H1 (cell line): ENCODE data around the gene NUDT1.

Experiments
- EP300 ChIP-seq, 2 experiments: IDR thresholded peaks; 1 replicate in 1 of 2; 2 replicates in 1 of 2; pipeline ENCODE4 v1.6.1; 2011 to 2012; ENCODE audit warnings: low read depth in 2 of 2, low read length in 2 of 2, mild to moderate bottlenecking in 2 of 2, borderline replicate concordance in 1 of 2, inconsistent platforms in 1 of 2, moderate library complexity in 1 of 2
- EZH2 ChIP-seq: fragments of 200-600 bp; sonication (generic); IDR thresholded peaks from 2 replicates; pipeline ENCODE4 v1.7.1; 2012; ENCODE audit warnings: low read depth, mild to moderate bottlenecking, moderate library complexity, low read length, inconsistent platforms; ENCODE audit not compliant: severe bottlenecking
- JUND ChIP-seq: IDR thresholded peaks from 2 replicates; pipeline ENCODE4 v1.6.1; 2011; ENCODE audit warnings: mild to moderate bottlenecking, improper control_type of control experiment, low read length
- POLR2A ChIP-seq, 2 experiments: IDR thresholded peaks; 1 replicate in 1 of 2; 2 replicates in 1 of 2; pipeline ENCODE4 v1.6.1; 2011; ENCODE audit warnings: low read depth in 2 of 2, low read length in 2 of 2, mild to moderate bottlenecking in 2 of 2; ENCODE audit errors: control extremely low read depth in 1 of 2
- RFX5 ChIP-seq: IDR thresholded peaks from 2 replicates; pipeline ENCODE4 v1.6.1; 2011; ENCODE audit warnings: low read depth, low read length, improper control_type of control experiment, borderline replicate concordance
- SAP30 ChIP-seq: fragments of 300-600 bp; sonication (generic); IDR thresholded peaks from 2 replicates; pipeline ENCODE4 v1.7.1; 2012; ENCODE audit warnings: low read length, moderate library complexity, mild to moderate bottlenecking, inconsistent platforms; ENCODE audit not compliant: insufficient read depth, insufficient replicate concordance
- SUZ12 ChIP-seq: fragments of 200-600 bp; sonication (generic); IDR thresholded peaks from 2 replicates; pipeline ENCODE4 v1.6.1; 2012; ENCODE audit warnings: mild to moderate bottlenecking, inconsistent platforms, low read length, moderate library complexity, mixed read lengths
- TAF1 ChIP-seq: IDR thresholded peaks from 2 replicates; pipeline ENCODE4 v1.6.1; 2011; ENCODE audit warnings: mild to moderate bottlenecking, low read depth, low read length
- YY1 ChIP-seq: IDR thresholded peaks from 2 replicates; pipeline ENCODE4 v1.6.1; 2011; ENCODE audit warnings: low read depth, mild to moderate bottlenecking, low read length
- ZNF274 ChIP-seq: IDR thresholded peaks from 2 replicates; pipeline ENCODE4 v1.7.0; 2012; ENCODE audit warnings: low read length, borderline replicate concordance; ENCODE audit errors: extremely low read depth
- TF ChIP-seq, protein P1 (sequence below): IDR thresholded peaks from 2 replicates; pipeline ENCODE4 v1.6.1; 2012; ENCODE audit warnings: inconsistent platforms
- TF ChIP-seq, protein P2 (sequence below), 3 experiments: IDR thresholded peaks; 1 replicate in 2 of 3; 2 replicates in 1 of 3; pipeline versions ENCODE4 v1.5.1 to v1.6.1; 2011; ENCODE audit warnings: low read length in 3 of 3, mild to moderate bottlenecking in 3 of 3, inconsistent platforms in 2 of 3, low read depth in 1 of 3, moderate library complexity in 1 of 3; ENCODE audit not compliant: insufficient read depth in 1 of 3; ENCODE audit errors: control extremely low read depth in 1 of 3
- TF ChIP-seq, protein P3 (sequence below): IDR thresholded peaks from 2 replicates; pipeline ENCODE4 v1.6.1; 2012; ENCODE audit warnings: low read length, inconsistent platforms

DNA sequence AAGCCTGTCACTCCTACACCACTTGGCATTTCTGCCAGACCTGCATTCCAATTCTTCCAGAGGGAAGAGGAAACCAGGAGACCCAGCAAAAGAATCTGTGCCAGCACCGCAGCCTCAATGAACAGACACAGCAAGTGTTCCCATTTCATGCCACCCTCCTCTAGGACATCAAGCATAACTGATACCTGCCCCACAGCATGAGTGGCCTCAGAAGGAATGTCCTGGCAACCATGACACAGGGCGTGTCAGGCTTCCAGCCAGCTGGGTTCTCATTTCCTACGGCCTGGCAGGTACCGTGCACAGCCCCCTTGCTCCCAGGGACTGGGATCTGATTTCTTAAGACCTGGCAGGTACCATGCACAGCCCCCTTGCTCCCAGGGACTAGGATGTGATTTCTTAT is 17.1 kb upstream of the NUDT1 start:
- TF ChIP-seq POLR2A (IDR thresholded peaks at IDR 0.05; ENCODE audit: control extremely low read depth in 1 of 2, low read depth in 2 of 2, low read length in 2 of 2), result no peak
- TF ChIP-seq YY1, result no peak
- no peak for TF ChIP-seq ZNF274
- no peak for TF ChIP-seq SAP30
- no peak for TF ChIP-seq TAF1
- no peak for TF ChIP-seq EZH2
- TF ChIP-seq, protein P1, sequence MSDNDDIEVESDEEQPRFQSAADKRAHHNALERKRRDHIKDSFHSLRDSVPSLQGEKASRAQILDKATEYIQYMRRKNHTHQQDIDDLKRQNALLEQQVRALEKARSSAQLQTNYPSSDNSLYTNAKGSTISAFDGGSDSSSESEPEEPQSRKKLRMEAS, result no peak
- TF ChIP-seq, protein P2, sequence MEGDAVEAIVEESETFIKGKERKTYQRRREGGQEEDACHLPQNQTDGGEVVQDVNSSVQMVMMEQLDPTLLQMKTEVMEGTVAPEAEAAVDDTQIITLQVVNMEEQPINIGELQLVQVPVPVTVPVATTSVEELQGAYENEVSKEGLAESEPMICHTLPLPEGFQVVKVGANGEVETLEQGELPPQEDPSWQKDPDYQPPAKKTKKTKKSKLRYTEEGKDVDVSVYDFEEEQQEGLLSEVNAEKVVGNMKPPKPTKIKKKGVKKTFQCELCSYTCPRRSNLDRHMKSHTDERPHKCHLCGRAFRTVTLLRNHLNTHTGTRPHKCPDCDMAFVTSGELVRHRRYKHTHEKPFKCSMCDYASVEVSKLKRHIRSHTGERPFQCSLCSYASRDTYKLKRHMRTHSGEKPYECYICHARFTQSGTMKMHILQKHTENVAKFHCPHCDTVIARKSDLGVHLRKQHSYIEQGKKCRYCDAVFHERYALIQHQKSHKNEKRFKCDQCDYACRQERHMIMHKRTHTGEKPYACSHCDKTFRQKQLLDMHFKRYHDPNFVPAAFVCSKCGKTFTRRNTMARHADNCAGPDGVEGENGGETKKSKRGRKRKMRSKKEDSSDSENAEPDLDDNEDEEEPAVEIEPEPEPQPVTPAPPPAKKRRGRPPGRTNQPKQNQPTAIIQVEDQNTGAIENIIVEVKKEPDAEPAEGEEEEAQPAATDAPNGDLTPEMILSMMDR (IDR thresholded peaks at IDR 0.05; ENCODE audit: control extremely low read depth in 1 of 3, insufficient read depth in 1 of 3, low read depth in 1 of 3, low read length in 3 of 3), result no peak
- TF ChIP-seq, protein P3, sequence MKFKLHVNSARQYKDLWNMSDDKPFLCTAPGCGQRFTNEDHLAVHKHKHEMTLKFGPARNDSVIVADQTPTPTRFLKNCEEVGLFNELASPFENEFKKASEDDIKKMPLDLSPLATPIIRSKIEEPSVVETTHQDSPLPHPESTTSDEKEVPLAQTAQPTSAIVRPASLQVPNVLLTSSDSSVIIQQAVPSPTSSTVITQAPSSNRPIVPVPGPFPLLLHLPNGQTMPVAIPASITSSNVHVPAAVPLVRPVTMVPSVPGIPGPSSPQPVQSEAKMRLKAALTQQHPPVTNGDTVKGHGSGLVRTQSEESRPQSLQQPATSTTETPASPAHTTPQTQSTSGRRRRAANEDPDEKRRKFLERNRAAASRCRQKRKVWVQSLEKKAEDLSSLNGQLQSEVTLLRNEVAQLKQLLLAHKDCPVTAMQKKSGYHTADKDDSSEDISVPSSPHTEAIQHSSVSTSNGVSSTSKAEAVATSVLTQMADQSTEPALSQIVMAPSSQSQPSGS, result no peak
- no peak for TF ChIP-seq EP300 (IDR thresholded peaks at IDR 0.05; ENCODE audit: borderline replicate concordance in 1 of 2, low read depth in 2 of 2, low read length in 2 of 2)
- no peak for TF ChIP-seq SUZ12
- no peak for TF ChIP-seq RFX5
- no peak for TF ChIP-seq JUND
